Transverse colon (tissue), 4 donors: ENCODE results near the gene F7. TPM values are rescaled to one million over a fixed set of nuclear protein-coding genes. Genes with fewer than 3 reads are reported as not detected.

Experiments
- DNase-seq: peaks from one replicate; pipeline ENCODE4 v3.0.0-alpha.2; 2019
- H3K27ac ChIP-seq, 4 donors: fragments of 200-600 bp; sonication (generic); 2 replicates each; pipeline ENCODE4 v1.5.1; 2016 to 2018; ENCODE audit warnings: inconsistent platforms in 4 of 4
- H3K27me3 ChIP-seq: fragments of 200-600 bp; sonication (generic); 2 replicates; pipeline ENCODE4 v1.5.1; 2017; ENCODE audit warnings: inconsistent platforms
- H3K36me3 ChIP-seq, 4 donors: fragments of 200-600 bp; sonication (generic); 2 replicates each; pipeline ENCODE4 v1.5.1; 2017 to 2019; ENCODE audit warnings: inconsistent platforms in 4 of 4
- H3K4me1 ChIP-seq, 4 donors: fragments of 200-600 bp; sonication (generic); 2 replicates each; pipeline ENCODE4 v1.5.1; 2017 to 2020; ENCODE audit warnings: inconsistent platforms in 4 of 4
- H3K4me3 ChIP-seq, 4 donors: fragments of 200-600 bp; sonication (generic); 1 replicate in 1 of 4; 2 replicates in 3 of 4; pipeline versions ENCODE4 v1.5.1 to v1.6.1; 2017 to 2019; ENCODE audit warnings: inconsistent platforms in 4 of 4
- H3K9me3 ChIP-seq, 2 donors: fragments of 200-600 bp; sonication (generic); 2 replicates each; pipeline ENCODE4 v1.5.1; 2017 to 2019; ENCODE audit warnings: inconsistent platforms in 2 of 2
- CTCF ChIP-seq, 5 experiments: fragments of 200-600 bp in 3 of 5; fragments of 450-650 bp in 2 of 5; sonication (generic) in 3 of 5; IDR thresholded peaks; 1 replicate in 2 of 5; 2 replicates in 3 of 5; pipeline ENCODE4 v1.5.1; 2016 to 2017; ENCODE audit warnings: antibody characterized with exemption in 5 of 5, inconsistent platforms in 3 of 5, mild to moderate bottlenecking in 2 of 5, moderate library complexity in 1 of 5
- EP300 ChIP-seq: sonication (generic); formaldehyde crosslinking; IDR thresholded peaks from one replicate; pipeline ENCODE4 v1.6.1; 2017; ENCODE audit warnings: antibody characterized with exemption, low read depth
- POLR2A ChIP-seq: fragments of 450-650 bp; IDR thresholded peaks from one replicate; pipeline ENCODE4 v1.6.1; 2016; ENCODE audit warnings: antibody characterized with exemption, mild to moderate bottlenecking, moderate library complexity
- POLR2AphosphoS5 ChIP-seq, 3 donors: sonication (generic); formaldehyde crosslinking; IDR thresholded peaks; one replicate each; pipeline ENCODE4 v1.6.1; 2016; ENCODE audit warnings: antibody characterized with exemption in 3 of 3
- WGBS, 2 donors: methylation state at CpG; one replicate each; pipeline ENCODE4 v1.1.5; 2018; ENCODE audit warnings: low coverage in 1 of 2; 5-methylcytosine and 5-hydroxymethylcytosine counted together
- in situ Hi-C, 4 donors: fragments of 200-750 bp; cut with MboI; loops; one replicate each; pipeline versions ENCODE4 v1.15.0 to v1.15.1; 2017; ENCODE audit warnings: low sequenced_read_pairs in 3 of 4, low pct_ligation_motif_present in 1 of 4, low pct_unique_long_range_greater_than_20kb in 1 of 4
- intact Hi-C: fragments of 100-400 bp; cut with DNase I; formaldehyde crosslinking; loops from one replicate; pipeline ENCODE4 v1.15.1; 2023; ENCODE audit warnings: low total_unique reads
- total RNA-seq, 4 donors: library from RNA; depleted of rRNA; stranded (reverse); fragments of >200 nt; gene quantifications; one replicate each; pipeline ENCODE4 v1.1.0, GENCODE V29; 2016

Gene F7
- total RNA-seq, 4 donors from 2014 or later: not detected

GRCh38 chr13:113061796-113062425, 43.7 kb upstream of the F7 start:
- 85% methylated on average over 12 of the region's 14 CpGs; no CpG with 5 or more reads in 1 of the 2 donors for WGBS, 2 donors
- intact Hi-C loops: no loop called here
- H3K4me1 ChIP-seq: no peaks in the 10 kb centered on the region
- H3K27ac ChIP-seq: no peak overlapping the region
- no peaks in the 10 kb centered on the region for H3K27me3 ChIP-seq
- no peak overlapping the region for H3K4me3 ChIP-seq
- DNase-seq: no peak
- in situ Hi-C loops: no loop called here
- H3K9me3 ChIP-seq: no peaks in the 10 kb centered on the region
- H3K36me3 ChIP-seq: no peaks in the 10 kb centered on the region
- TF ChIP-seq POLR2AphosphoS5 (IDR thresholded peaks at IDR 0.05) (no peak), CTCF (IDR thresholded peaks at IDR 0.05) (no peak), POLR2A (no peak), EP300 (no peak)

- intact Hi-C loops (no loop called here), in situ Hi-C loops (no loop called here)
- H3K4me3 ChIP-seq: no peak overlapping the region
- no peak overlapping the region for H3K27ac ChIP-seq
- TF ChIP-seq POLR2A: no peak
- no peak for TF ChIP-seq POLR2AphosphoS5 (IDR thresholded peaks at IDR 0.05)
- no peak for TF ChIP-seq CTCF (IDR thresholded peaks at IDR 0.05)
- no peak for TF ChIP-seq EP300
- H3K36me3 ChIP-seq: no peaks in the 10 kb centered on the region
- DNase-seq: no peak
- no peaks in the 10 kb centered on the region for H3K27me3 ChIP-seq
- H3K9me3 ChIP-seq: no peaks in the 10 kb centered on the region
- no peaks in the 10 kb centered on the region for H3K4me1 ChIP-seq
- WGBS, 2 donors: 86% methylated on average over 14 of the region's 14 CpGs; no CpG with 5 or more reads in 1 of the 2 donors
Observed at GRCh38 chr13:113062691-113063090, 42.9 kb upstream of the F7 start.

- intact Hi-C loops: no loop called here
Observed at GRCh38 chr13:113063091-113063491, 42.5 kb upstream of the F7 start.

GRCh38 chr13:113064000-113064533, 41.5 kb upstream of the F7 start:
- H3K4me1 ChIP-seq: no peaks in the 10 kb centered on the region
- in situ Hi-C loops (no loop called here), intact Hi-C loops (no loop called here)

More at GRCh38 chr13:113063091-113063491, 42.5 kb upstream of the F7 start:
- DNase-seq: no peak
- TF ChIP-seq POLR2AphosphoS5 (IDR thresholded peaks at IDR 0.05) (no peak), POLR2A (no peak), EP300 (no peak), CTCF (IDR thresholded peaks at IDR 0.05) (no peak)
- Histone ChIP-seq H3K27ac (no peak overlapping the region), H3K36me3 (no peaks in the 10 kb centered on the region), H3K27me3 (no peaks in the 10 kb centered on the region), H3K9me3 (no peaks in the 10 kb centered on the region), H3K4me1 (no peaks in the 10 kb centered on the region), H3K4me3 (no peak overlapping the region)
- in situ Hi-C loops: no loop called here
- 94% methylated on average over 22 of the region's 22 CpGs; no CpG with 5 or more reads in 1 of the 2 donors for WGBS, 2 donors

More at GRCh38 chr13:113064000-113064533, 41.5 kb upstream of the F7 start:
- no peak for DNase-seq
- Histone ChIP-seq H3K27ac (no peak overlapping the region), H3K27me3 (no peaks in the 10 kb centered on the region), H3K4me3 (no peak overlapping the region), H3K36me3 (no peaks in the 10 kb centered on the region), H3K9me3 (no peaks in the 10 kb centered on the region)
- TF ChIP-seq POLR2AphosphoS5 (IDR thresholded peaks at IDR 0.05) (no peak), CTCF (IDR thresholded peaks at IDR 0.05) (no peak), EP300 (no peak), POLR2A (no peak)
- 90% methylated on average over 29 of the region's 29 CpGs; no CpG with 5 or more reads in 1 of the 2 donors for WGBS, 2 donors
